ENCODE measurements around the gene NAPB.

- TF ChIP-seq TAF1 (IDR thresholded peaks at IDR 0.05; ENCODE audit: borderline replicate concordance, low read depth, low read length) (no peak), POLR2AphosphoS5 (IDR thresholded peaks at IDR 0.05; ENCODE audit: low read depth, low read length) (no peak), POLR2A (IDR thresholded peaks at IDR 0.05; ENCODE audit: low read depth, low read length) (no peak)
These were observed 23.3 kb downstream of the NAPB start for GRCh38 chr20:23397961-23398360.
